ENCODE results near the gene NFIC.

- TF ChIP-seq EZH2phosphoT487 (IDR thresholded peaks at IDR 0.05; ENCODE audit: borderline replicate concordance): no peak
- no peak for TF ChIP-seq CTCF (conservative IDR thresholded peaks at IDR 0.05; ENCODE audit: low read length)
Measured at GRCh38 chr19:3351702-3352447, 14.5 kb upstream of the NFIC start.

All from Loucy (cell line).